ENCODE results near the gene FBXW8. TPM values are rescaled to one million over a fixed set of nuclear protein-coding genes. Genes with fewer than 3 reads are reported as not detected.

The FBXW8 gene, protein sequence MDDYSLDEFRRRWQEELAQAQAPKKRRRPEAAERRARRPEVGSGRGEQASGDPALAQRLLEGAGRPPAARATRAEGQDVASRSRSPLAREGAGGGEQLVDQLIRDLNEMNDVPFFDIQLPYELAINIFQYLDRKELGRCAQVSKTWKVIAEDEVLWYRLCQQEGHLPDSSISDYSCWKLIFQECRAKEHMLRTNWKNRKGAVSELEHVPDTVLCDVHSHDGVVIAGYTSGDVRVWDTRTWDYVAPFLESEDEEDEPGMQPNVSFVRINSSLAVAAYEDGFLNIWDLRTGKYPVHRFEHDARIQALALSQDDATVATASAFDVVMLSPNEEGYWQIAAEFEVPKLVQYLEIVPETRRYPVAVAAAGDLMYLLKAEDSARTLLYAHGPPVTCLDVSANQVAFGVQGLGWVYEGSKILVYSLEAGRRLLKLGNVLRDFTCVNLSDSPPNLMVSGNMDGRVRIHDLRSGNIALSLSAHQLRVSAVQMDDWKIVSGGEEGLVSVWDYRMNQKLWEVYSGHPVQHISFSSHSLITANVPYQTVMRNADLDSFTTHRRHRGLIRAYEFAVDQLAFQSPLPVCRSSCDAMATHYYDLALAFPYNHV
- 10 to 100 TPM in 1 of 2 donors, 1 to 10 TPM in 1; 6.0 to 17.6 TPM for total RNA-seq

DNA sequence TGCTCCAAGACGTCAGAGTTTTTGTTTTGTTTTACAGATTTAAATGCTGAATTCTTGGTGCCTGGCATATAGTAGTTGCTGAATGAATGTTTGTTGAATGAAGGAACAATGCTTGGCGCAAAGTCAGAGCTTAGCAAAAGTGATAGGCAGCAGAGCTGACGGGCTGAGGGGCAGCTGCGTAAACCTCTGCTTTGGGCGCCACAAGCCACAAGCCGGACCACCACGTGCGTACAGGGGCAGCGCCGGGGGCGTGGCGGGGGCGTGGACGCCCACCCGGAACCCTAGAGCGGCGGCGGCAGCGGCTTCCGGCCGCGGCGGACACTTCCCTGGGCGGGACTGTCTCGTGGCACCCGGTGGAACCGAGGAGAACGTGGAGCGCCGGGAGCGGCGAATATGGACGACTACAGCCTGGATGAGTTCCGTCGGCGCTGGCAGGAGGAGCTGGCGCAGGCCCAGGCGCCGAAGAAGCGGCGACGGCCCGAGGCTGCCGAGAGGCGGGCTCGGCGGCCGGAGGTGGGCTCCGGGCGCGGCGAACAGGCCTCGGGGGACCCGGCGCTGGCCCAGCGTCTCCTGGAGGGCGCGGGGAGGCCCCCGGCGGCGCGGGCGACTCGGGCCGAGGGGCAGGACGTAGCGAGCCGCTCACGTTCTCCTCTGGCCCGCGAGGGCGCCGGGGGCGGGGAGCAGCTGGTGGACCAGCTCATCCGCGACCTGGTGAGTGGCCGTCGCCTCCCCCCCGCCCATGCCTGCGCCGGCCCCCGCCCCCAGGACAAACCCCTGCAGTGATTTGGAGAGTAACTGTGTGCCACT, at the start of gene FBXW8:
Gene FBXW8, plus strand, starts transcription at position 306 of the 807 bp plus-strand sequence. Its CDS starts 88 bp downstream, at position 394.

DNA sequence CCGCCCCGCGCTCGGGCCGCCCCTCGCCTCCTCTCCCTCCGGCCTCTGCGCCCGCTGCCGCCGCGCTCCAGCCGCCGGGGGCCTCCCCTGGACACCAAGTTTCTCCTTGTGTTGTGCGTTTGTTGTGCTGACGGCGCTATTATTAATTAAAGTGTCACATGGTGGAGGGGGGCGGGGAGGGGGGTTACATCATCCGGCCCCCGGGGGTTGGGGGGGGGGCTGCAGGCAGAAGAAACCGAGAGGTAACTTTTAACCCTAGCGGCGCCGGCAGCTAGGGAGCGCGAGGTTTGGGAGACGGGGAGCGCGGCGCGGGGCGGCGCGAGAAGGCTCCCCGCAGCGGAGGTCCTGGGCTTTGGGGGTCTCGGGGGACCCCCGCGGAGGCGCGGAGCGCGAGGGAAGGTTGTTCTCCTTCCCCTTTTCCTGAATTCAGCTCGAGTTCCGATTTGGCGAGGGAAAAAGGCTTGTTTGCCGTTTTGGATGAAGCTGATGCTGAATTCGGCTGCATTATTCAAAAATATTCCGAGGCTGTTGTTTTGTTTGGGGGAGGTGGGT, 29.3 kb upstream of the FBXW8 start, which contains the start of gene HRK:
Gene HRK, minus strand, starts transcription at position 117 of the 552 bp plus-strand sequence. CDS start 134 bp downstream, outside the sequence.

Other genes starting within 250 kb of the FBXW8 start
- 10 to 100 TPM; 32.6 to 36.5 TPM for gene SPRING1, start 172.9 kb upstream of the FBXW8 start, total RNA-seq
- 1 to 10 TPM; 6.2 to 8.3 TPM for gene RNFT2, start 172.6 kb upstream of the FBXW8 start, total RNA-seq
- 1 to 10 TPM; 3.0 to 5.2 TPM for gene HRK, start 29.5 kb upstream of the FBXW8 start, total RNA-seq
- gene TESC, start 188.5 kb downstream of the FBXW8 start, total RNA-seq = not detected